Psoas muscle (tissue), 8 donors: ENCODE data around the gene TMEM88. TPM values are rescaled to one million over a fixed set of nuclear protein-coding genes. Genes with fewer than 3 reads are reported as not detected.

Source experiments
- ATAC-seq, 4 donors: fragments of 200-7000 bp; cut with Tn5 transposase; one replicate each; pipeline ENCODE4 v1.9.1; 2020; ENCODE audit warnings: moderate library complexity in 3 of 4, mild to moderate bottlenecking in 2 of 4
- DNase-seq, 2 donors: peaks; one replicate each; pipeline ENCODE4 v3.0.0-alpha.2; 2020
- H3K27ac ChIP-seq: fragments of 200-600 bp; one replicate; pipeline ENCODE4 v1.8.0; 2022
- H3K27me3 ChIP-seq, 3 donors: fragments of 200-600 bp in 1 of 3; one replicate each; pipeline versions ENCODE4 v1.6.1 to v1.8.0; 2013 to 2022; ENCODE audit warnings: low read length in 2 of 3, mild to moderate bottlenecking in 2 of 3, moderate library complexity in 1 of 3; ENCODE audit not compliant: insufficient read depth in 3 of 3
- H3K36me3 ChIP-seq, 2 donors: fragments of 200-600 bp in 1 of 2; one replicate each; pipeline versions ENCODE4 v1.6.1 to v1.8.0; 2013 to 2022; ENCODE audit warnings: low read depth in 1 of 2, mild to moderate bottlenecking in 1 of 2, moderate library complexity in 1 of 2; ENCODE audit not compliant: insufficient read depth in 1 of 2
- H3K4me1 ChIP-seq: fragments of 200-600 bp; one replicate; pipeline ENCODE4 v1.8.0; 2022
- H3K4me3 ChIP-seq: fragments of 200-600 bp; one replicate; pipeline ENCODE4 v1.8.0; 2022; ENCODE audit warnings: mild to moderate bottlenecking
- H3K9me3 ChIP-seq: fragments of 200-600 bp; one replicate; pipeline ENCODE4 v1.8.0; 2022
- WGBS, 3 donors: extraction: QIAGEN DNeasy Blood & Tissue Kit; methylation state at CpG; one replicate each; pipeline versions ENCODE4 v1.1.6 to v1.1.7; 2013; 5-methylcytosine and 5-hydroxymethylcytosine counted together
- intact Hi-C, 2 donors: fragments of 100-400 bp; cut with DNase I; formaldehyde crosslinking; loops; one replicate each; pipeline versions ENCODE4 v1.11.0 to v1.14.2; 2022
- polyA plus RNA-seq, 3 donors: library from polyadenylated mRNA; stranded (reverse); fragments of 200-250 nt; gene quantifications; one replicate each; pipeline ENCODE4 v1.2.3, GENCODE V29; 2013
- total RNA-seq, 4 donors: library from RNA; stranded (reverse); fragmentation: NEBNext Ultra II Directional in 2 of 4; extraction: Animal tissue kit (Norgen Biotek cat#: 25700) in 2 of 4; gene quantifications; one replicate each; pipeline versions ENCODE4 v1.2.1 to v1.2.4, GENCODE V29; 2021 to 2023
- TF ChIP-seq, protein P1 (sequence below): fragments of 200-600 bp; IDR thresholded peaks from one replicate; pipeline ENCODE4 v1.8.0; 2022; ENCODE audit warnings: antibody characterized with exemption
- donor health status: healthy with polysubstance abuse.
- donor health status: DM: no; HTN: no; CAD: no; lungs with moderate emphysema.
- donor health status: Bipolar disorder and iron deficiency.
- donor health status: healthy.
- donor health status: DM: yes; HTN: yes; CAD: no.
- donor health status: DM: no; HTN: no; CAD: no.
- donor health status: DM: no; HTN: no; CAD: no.
- donor health status: DM: yes; HTN: yes; CAD: no.

TMEM88 gene
- total and polyA plus RNA-seq, 7 donors: 16.3 to 57.4 (median 24.0) TPM

DNA sequence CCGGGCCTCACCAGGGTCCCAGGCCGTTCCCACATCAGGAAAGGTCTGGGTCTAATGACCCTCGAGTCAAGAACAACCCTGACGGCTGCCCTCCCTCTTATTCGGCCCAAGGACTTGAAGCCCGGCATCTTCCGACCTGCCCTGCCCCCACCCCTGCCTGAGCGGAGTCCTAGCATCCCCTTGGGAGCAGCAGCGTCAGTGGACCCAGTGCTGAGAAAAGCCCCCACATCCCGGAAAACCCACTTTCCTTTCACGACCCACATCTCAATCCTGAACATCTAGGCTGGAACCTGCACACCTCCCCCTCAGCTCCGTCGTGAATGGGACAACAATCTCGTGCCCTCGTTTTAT is 769 bp downstream of the TMEM88 start:
- H3K27me3 ChIP-seq: no peaks in the 10 kb centered on the region
- peaks cover 31% of the 10 kb centered on the region for H3K4me1 ChIP-seq
- whole genome bisulfite sequencing, 3 donors: 28 to 37% (median 31%) methylated on average over 15 of the region's 15 CpGs
- peak overlapping the region; percentile 86 for H3K4me3 ChIP-seq
- no peaks in the 10 kb centered on the region for H3K9me3 ChIP-seq
- intact Hi-C loops: no loop called here
- no peak for ATAC-seq
- TF ChIP-seq, protein P1, sequence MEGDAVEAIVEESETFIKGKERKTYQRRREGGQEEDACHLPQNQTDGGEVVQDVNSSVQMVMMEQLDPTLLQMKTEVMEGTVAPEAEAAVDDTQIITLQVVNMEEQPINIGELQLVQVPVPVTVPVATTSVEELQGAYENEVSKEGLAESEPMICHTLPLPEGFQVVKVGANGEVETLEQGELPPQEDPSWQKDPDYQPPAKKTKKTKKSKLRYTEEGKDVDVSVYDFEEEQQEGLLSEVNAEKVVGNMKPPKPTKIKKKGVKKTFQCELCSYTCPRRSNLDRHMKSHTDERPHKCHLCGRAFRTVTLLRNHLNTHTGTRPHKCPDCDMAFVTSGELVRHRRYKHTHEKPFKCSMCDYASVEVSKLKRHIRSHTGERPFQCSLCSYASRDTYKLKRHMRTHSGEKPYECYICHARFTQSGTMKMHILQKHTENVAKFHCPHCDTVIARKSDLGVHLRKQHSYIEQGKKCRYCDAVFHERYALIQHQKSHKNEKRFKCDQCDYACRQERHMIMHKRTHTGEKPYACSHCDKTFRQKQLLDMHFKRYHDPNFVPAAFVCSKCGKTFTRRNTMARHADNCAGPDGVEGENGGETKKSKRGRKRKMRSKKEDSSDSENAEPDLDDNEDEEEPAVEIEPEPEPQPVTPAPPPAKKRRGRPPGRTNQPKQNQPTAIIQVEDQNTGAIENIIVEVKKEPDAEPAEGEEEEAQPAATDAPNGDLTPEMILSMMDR: no peak
- peak overlapping the region; percentile 93 for H3K27ac ChIP-seq
- DNase-seq: peak in 1 of 2 donors; percentile 68
- H3K36me3 ChIP-seq: peaks cover 3 to 45% of the 10 kb centered on the region in 2 donors

DNA sequence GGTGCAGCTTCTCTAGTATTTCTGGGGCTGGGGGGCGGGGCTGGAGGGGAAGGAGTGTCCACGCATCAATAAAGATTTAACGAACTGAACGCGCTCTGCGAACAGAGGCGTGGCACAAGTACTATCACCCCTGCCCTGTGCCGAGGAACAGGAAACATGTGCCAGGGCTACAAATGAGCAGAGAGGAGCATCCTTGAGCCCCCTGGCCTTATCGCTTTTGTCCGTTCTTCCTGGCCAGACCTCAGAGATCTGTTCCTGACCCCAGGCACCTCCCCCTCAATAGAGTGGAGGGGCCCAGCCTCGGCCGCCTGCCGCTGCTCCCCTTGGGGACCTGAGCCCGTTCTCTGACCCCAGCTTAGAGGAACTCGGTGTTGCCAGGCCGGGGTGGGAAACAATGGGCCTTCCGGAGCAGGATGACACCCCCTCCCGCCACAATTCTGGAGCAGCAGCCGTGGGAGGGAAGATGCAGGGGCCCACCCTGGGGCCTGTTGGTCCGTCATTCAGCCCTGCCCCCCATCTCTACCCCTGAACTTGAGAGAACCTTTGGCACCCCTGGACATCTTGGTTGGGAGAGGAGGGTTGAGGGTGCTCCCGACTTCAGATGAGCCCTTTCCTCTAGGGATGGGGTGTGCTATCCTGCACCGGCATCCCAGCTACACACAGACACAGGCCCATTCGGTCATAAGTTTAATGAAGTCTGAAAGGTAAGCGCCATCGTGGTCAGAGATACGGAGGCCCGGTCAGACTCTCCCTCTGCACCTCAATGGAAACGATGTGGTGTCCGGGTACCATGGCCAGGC is 1.3 kb downstream of the TMEM88 start:
- ATAC-seq (no peak), DNase-seq (peak; percentile 66 to 84)
- Histone ChIP-seq H3K4me1 (peaks cover 31% of the 10 kb centered on the region), H3K9me3 (no peaks in the 10 kb centered on the region), H3K27ac (peak overlapping the region; percentile 93), H3K4me3 (peak overlapping the region; percentile 86), H3K27me3 (no peaks in the 10 kb centered on the region), H3K36me3 (peaks cover 3 to 45% of the 10 kb centered on the region in 2 donors)
- TF ChIP-seq, protein P1: no peak
- intact Hi-C loops: no loop called here
- WGBS, 3 donors: 14 to 16% (median 14%) methylated on average over 28 to 29 of the region's 29 CpGs

DNA sequence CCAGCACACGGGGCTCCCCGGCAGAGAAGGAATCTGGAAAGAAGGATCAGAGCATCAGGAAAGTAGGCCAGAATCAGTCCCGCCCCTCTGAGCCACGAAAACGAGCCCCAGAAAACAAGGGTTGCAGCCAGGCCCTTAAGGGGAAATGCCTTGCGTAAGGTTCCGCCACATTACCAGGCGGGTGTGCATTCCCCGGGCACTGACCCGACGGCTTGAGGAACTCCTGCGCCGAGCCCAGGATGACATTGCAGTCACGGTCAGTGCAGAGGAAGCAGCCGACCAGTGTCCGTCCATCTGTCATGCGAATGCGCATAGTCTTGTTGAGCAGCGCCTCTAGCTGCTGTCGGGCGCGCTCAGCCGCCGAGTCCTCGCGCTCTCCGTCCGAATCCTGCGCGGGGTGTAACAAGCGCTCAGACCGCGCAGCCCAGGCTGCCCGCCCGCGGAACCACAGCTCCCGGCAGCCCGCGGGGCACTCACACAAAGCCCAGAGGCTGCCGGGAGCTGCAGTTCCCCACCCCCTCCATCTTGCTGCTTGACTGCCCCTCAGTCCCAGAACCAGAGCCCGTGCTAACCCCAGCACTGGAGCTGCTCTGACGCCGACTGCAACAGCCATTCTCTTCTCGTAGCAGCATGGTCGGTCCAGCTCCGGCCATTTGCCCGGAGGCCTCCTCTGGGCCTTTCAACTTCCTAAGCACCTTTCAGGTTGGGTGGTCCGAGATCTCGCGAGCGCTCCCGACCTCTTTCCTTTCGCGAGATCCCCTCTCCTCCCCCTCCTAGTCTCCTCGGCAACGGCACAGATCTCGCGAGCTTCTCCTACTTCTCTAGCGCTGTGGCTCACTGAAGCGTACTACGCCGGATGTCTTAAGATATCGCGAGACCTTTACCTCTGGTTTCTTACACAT is 2.2 kb downstream of the TMEM88 start, which contains the start of gene NAA38:
Gene NAA38, minus strand, starts transcription at position 749 of the 902 bp plus-strand sequence. Its CDS starts 96 bp downstream, at position 653.
- H3K9me3 ChIP-seq: no peaks in the 10 kb centered on the region
- H3K27ac ChIP-seq: peak within 1 kb of the TSS; percentile 93
- peaks cover 5 to 47% of the 10 kb centered on the region in 2 donors for H3K36me3 ChIP-seq
- WGBS, 3 donors: 0 to 1% (median 0%) methylated on average over 62 to 64 of the region's 64 CpGs
- H3K27me3 ChIP-seq: no peaks in the 10 kb centered on the region
- ATAC-seq (peak; percentile 88 to 92 (median 90)), DNase-seq (peak; percentile 96 to 98)
- peak within 1 kb of the TSS; percentile 86 for H3K4me3 ChIP-seq
- TF ChIP-seq, protein P1: peak; percentile 43
- peaks cover 28% of the 10 kb centered on the region for H3K4me1 ChIP-seq
- intact Hi-C loops: loop anchor here in 1 of 2 donors (1.0 kb wide), 1 partner anchor 14 kb away; no protein-coding TSS in a partner anchor

DNA sequence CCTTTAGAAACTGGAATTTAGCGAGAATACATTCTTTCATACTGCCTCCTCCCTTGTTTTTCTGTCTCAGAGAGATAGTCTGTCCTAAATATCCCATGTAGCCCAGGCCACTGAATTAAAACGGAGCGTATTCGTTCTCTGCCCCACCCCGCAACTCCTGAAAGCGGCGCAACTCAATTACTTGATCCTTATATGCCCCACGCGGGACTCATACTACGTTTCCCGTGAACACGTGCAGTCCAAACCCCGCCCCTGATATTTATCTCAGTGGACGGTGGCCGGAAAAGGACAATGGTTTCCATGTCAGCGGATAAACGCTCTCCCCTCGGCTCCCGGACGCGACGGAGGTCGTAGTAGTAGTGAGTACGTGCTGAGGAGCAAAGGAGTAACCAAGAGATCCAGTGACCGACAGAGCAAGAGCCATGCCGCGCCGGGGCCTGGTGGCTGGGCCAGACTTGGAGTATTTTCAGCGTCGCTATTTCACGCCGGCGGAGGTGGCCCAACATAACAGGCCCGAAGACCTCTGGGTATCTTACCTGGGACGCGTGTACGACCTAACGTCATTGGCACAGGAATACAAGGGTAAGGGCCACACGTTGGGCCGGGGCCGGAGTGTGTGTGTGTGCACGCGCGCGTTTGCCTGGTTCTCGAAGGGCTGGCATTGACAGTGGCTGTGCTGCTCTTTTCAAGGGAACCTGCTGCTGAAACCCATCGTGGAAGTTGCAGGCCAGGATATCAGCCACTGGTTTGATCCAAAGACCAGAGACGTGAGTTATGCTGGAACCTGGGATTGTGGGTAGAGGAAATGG is 3.1 kb downstream of the TMEM88 start, which contains the start of gene CYB5D1:
Gene CYB5D1, plus strand, starts transcription at position 291 of the 809 bp plus-strand sequence. Its CDS starts 132 bp downstream, at position 423.
- H3K27me3 ChIP-seq: no peaks in the 10 kb centered on the region
- H3K9me3 ChIP-seq: no peaks in the 10 kb centered on the region
- peak within 1 kb of the TSS; percentile 86 for H3K4me3 ChIP-seq
- peaks cover 26% of the 10 kb centered on the region for H3K4me1 ChIP-seq
- peak within 1 kb of the TSS; percentile 93 for H3K27ac ChIP-seq
- 1 to 3% (median 1%) methylated on average over 48 of the region's 48 CpGs for WGBS, 3 donors
- H3K36me3 ChIP-seq: peaks cover 6 to 39% of the 10 kb centered on the region in 2 donors
- ATAC-seq (peak; percentile 70 to 82 (median 74)), DNase-seq (peak; percentile 90 to 93)
- TF ChIP-seq, protein P1: no peak
- intact Hi-C loops: loop anchor here (1.0 to 2.0 kb wide), 2 partner anchors 15 to 131 kb away; no protein-coding TSS in a partner anchor
